Measurements from ENCODE around the gene CNN2. TPM values are rescaled to one million over a fixed set of nuclear protein-coding genes. Genes with fewer than 3 reads are reported as not detected.

The CNN2 gene
- total and polyA plus RNA-seq, 2 of the 13 experiments (the other 11 are each of a cell fraction or from before 2014, with no cell fraction given), result 63.6 to 70.0 TPM

GRCh38 chr19:1065606-1066109, 39.2 kb downstream of the CNN2 start (continued):
- TF ChIP-seq MNT (IDR thresholded peaks at IDR 0.05) (no peak), ZNF709 (CRISPR knock-in tag; IDR thresholded peaks at IDR 0.05) (0 out of 2 replicates have a peak, but pooled peaks have one; percentile 57), ZNF446 (CRISPR knock-in tag; IDR thresholded peaks at IDR 0.05) (peak; percentile 42; the same call in 1 of the 2 replicates), ZNF788 (CRISPR knock-in tag; IDR thresholded peaks at IDR 0.05; ENCODE audit: borderline replicate concordance) (0 out of 2 replicates have a peak, but pooled peaks have one; percentile 48), IKZF4 (CRISPR knock-in tag; IDR thresholded peaks at IDR 0.05; ENCODE audit: borderline replicate concordance, low read depth, not compliant biosample characterization) (peak; percentile 15), ELF4 (CRISPR knock-in tag; IDR thresholded peaks at IDR 0.05; ENCODE audit: borderline replicate concordance) (no peak), CENPX (CRISPR knock-in tag; IDR thresholded peaks at IDR 0.05) (no peak), ZNF441 (CRISPR knock-in tag; IDR thresholded peaks at IDR 0.05; ENCODE audit: borderline replicate concordance) (peak; percentile 42; the same call in 1 of the 2 replicates), JUND (CRISPR knock-in tag; IDR thresholded peaks at IDR 0.05) (peak; percentile 60; the same call in 1 of the 2 replicates), ZNF761 (CRISPR knock-in tag; conservative IDR thresholded peaks at IDR 0.05) (no peak), ZNF337 (CRISPR knock-in tag; IDR thresholded peaks at IDR 0.05; ENCODE audit: borderline replicate concordance, low read depth) (peak; percentile 52; the same call in 1 of the 2 replicates), ZNF12 (CRISPR knock-in tag; IDR thresholded peaks at IDR 0.05) (0 out of 2 replicates have a peak, but pooled peaks have one; percentile 26), ZNF44 (CRISPR knock-in tag; IDR thresholded peaks at IDR 0.05) (0 out of 2 replicates have a peak, but pooled peaks have one; percentile 35), ZNF276 (CRISPR knock-in tag; IDR thresholded peaks at IDR 0.05; ENCODE audit: low read depth) (peak; percentile 67; the same call in 1 of the 2 replicates), SALL1 (CRISPR knock-in tag; IDR thresholded peaks at IDR 0.05) (peak; percentile 42; the same call in 1 of the 2 replicates)
- TF ChIP-seq, protein P1, sequence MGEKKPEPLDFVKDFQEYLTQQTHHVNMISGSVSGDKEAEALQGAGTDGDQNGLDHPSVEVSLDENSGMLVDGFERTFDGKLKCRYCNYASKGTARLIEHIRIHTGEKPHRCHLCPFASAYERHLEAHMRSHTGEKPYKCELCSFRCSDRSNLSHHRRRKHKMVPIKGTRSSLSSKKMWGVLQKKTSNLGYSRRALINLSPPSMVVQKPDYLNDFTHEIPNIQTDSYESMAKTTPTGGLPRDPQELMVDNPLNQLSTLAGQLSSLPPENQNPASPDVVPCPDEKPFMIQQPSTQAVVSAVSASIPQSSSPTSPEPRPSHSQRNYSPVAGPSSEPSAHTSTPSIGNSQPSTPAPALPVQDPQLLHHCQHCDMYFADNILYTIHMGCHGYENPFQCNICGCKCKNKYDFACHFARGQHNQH (CRISPR knock-in tag; IDR thresholded peaks at IDR 0.05), result peak; percentile 24; the same call in 1 of the 2 replicates

Data from HepG2 (cell line).